ENCODE data around the gene SLC39A6.

- TF ChIP-seq ETS1 (IDR thresholded peaks at IDR 0.05) (no peak), POLR2AphosphoS5 (IDR thresholded peaks at IDR 0.05; ENCODE audit: low read depth) (no peak), CTCF (conservative IDR thresholded peaks at IDR 0.05; ENCODE audit: low read depth in 2 of 2) (no peak), JUNB (IDR thresholded peaks at IDR 0.05; ENCODE audit: unreplicated experiment) (no peak), EZH2phosphoT487 (IDR thresholded peaks at IDR 0.05; ENCODE audit: unreplicated experiment) (no peak), REST (IDR thresholded peaks at IDR 0.05; ENCODE audit: unreplicated experiment) (no peak), ZNF114 (CRISPR knock-in tag; IDR thresholded peaks at IDR 0.05) (no peak), CREB1 (CRISPR knock-in tag; IDR thresholded peaks at IDR 0.05; ENCODE audit: low read depth) (no peak)
These were observed 55.5 kb downstream of the SLC39A6 start for GRCh38 chr18:36073676-36074075.

All from GM23338 (cell line).